Endothelial cell of umbilical vein (primary cell): ENCODE data around the gene TIFAB. TPM values are rescaled to one million over a fixed set of nuclear protein-coding genes. Genes with fewer than 3 reads are reported as not detected.

Experiments
- BruUV-seq: library from RNA; stranded (reverse); fragments of 400-500 nt; replicated peaks from 2 replicates; lab custom pipeline; 2021; lab: Mats Ljungman, UMichigan
- CTCF ChIA-PET: fragments of 300-600, 350-600 bp; sonication (Branson Sonifier 250); formaldehyde crosslinking; loops from one replicate; lab custom pipeline; 2021; ENCODE audit warnings: antibody characterized with exemption, inconsistent platforms; lab: Charles Lee
- POLR2A ChIA-PET: fragments of 300-600, 350-600 bp; sonication (Branson Sonifier 250); formaldehyde crosslinking; loops from one replicate; lab custom pipeline; 2021; ENCODE audit warnings: antibody characterized with exemption, inconsistent platforms; lab: Charles Lee
- DNase-seq: peaks from one replicate; pipeline ENCODE4 v3.0.0-alpha.2; 2011; ENCODE audit warnings: low read depth, low spot score
- FAIRE-seq: peaks from 2 replicates; lab custom pipeline; 2011; peaks lifted over from hg19 to GRCh38; lab: Jason Lieb, UNC
- H2AFZ ChIP-seq: 2 replicates; pipeline ENCODE4 v1.6.0; 2012; ENCODE audit warnings: low read depth, low read length, control low read depth, inconsistent platforms
- H3K27ac ChIP-seq: 2 replicates; pipeline ENCODE4 v1.5.1; 2011; ENCODE audit warnings: low read depth, mild to moderate bottlenecking, control low read depth, low read length, moderate library complexity; ENCODE audit not compliant: insufficient read depth
- H3K27me3 ChIP-seq, 2 experiments: 2 replicates each; pipeline versions ENCODE4 v1.6.0 to v1.6.1; 2011; ENCODE audit warnings: low read length in 2 of 2, mixed read lengths in 1 of 2; ENCODE audit not compliant: control insufficient read depth in 2 of 2, insufficient read depth in 2 of 2
- H3K36me3 ChIP-seq, 2 experiments: 2 replicates in 1 of 2; 3 replicates in 1 of 2; pipeline ENCODE4 v1.5.1; 2011; ENCODE audit warnings: low read length in 2 of 2, mild to moderate bottlenecking in 1 of 2, moderate library complexity in 1 of 2; ENCODE audit not compliant: control insufficient read depth in 2 of 2, insufficient read depth in 2 of 2; ENCODE audit errors: extremely low read depth in 1 of 2
- H3K4me1 ChIP-seq: 3 replicates; pipeline ENCODE4 v1.5.1; 2011; ENCODE audit warnings: mild to moderate bottlenecking, low read length; ENCODE audit not compliant: control insufficient read depth, insufficient read depth; ENCODE audit errors: extremely low read depth
- H3K4me2 ChIP-seq: 2 replicates; pipeline ENCODE4 v1.6.1; 2011; ENCODE audit warnings: low read length, control low read depth, mixed read lengths; ENCODE audit not compliant: insufficient read depth
- H3K4me3 ChIP-seq, 3 experiments: fragments of 200-600 bp in 1 of 3; sonication (generic), shearing (Covaris generic) in 1 of 3; replicated peaks in 1 of 3; 2 replicates each; pipeline ENCODE4 v1.5.1; 2011 to 2016; ENCODE audit warnings: control low read depth in 3 of 3, low read length in 3 of 3, mild to moderate bottlenecking in 2 of 3, inconsistent platforms in 1 of 3, low read depth in 1 of 3, moderate library complexity in 1 of 3; ENCODE audit not compliant: insufficient read depth in 1 of 3
- H3K79me2 ChIP-seq: 2 replicates; pipeline ENCODE4 v1.6.0; 2012; ENCODE audit warnings: low read length, inconsistent platforms; ENCODE audit not compliant: control insufficient read depth, insufficient read depth
- H3K9ac ChIP-seq: replicated peaks from 2 replicates; pipeline ENCODE3; 2011; ENCODE audit warnings: low read length, control low read depth; ENCODE audit not compliant: insufficient read depth; ENCODE audit errors: extremely low read depth
- H3K9me1 ChIP-seq: replicated peaks from 3 replicates; pipeline ENCODE4 v1.6.0; 2011; ENCODE audit warnings: mild to moderate bottlenecking, low read length; ENCODE audit not compliant: control insufficient read depth, insufficient read depth; ENCODE audit errors: extremely low read depth
- H3K9me3 ChIP-seq: replicated peaks from 2 replicates; pipeline ENCODE4 v1.5.1; 2012; ENCODE audit warnings: low read length, inconsistent platforms; ENCODE audit not compliant: control insufficient read depth, insufficient read depth
- H4K20me1 ChIP-seq: replicated peaks from 2 replicates; pipeline ENCODE3; 2011; ENCODE audit warnings: mild to moderate bottlenecking, low read length; ENCODE audit not compliant: control insufficient read depth, insufficient read depth; ENCODE audit errors: extremely low read depth
- EZH2 ChIP-seq: IDR thresholded peaks from 2 replicates; pipeline ENCODE4 v1.6.1; 2012; ENCODE audit warnings: borderline replicate concordance, low read depth, mild to moderate bottlenecking, moderate library complexity, low read length, inconsistent platforms; ENCODE audit not compliant: severe bottlenecking
- FOS ChIP-seq: IDR thresholded peaks from 2 replicates; pipeline ENCODE4 v1.6.1; 2011; ENCODE audit warnings: mild to moderate bottlenecking, low read length, moderate library complexity, borderline replicate concordance; ENCODE audit not compliant: insufficient read depth
- GATA2 ChIP-seq: IDR thresholded peaks from 2 replicates; pipeline ENCODE4 v1.7.0; 2011; ENCODE audit warnings: low read depth, mild to moderate bottlenecking, moderate library complexity, mixed read lengths, low read length; ENCODE audit not compliant: insufficient read length, insufficient read depth
- JUN ChIP-seq: IDR thresholded peaks from 2 replicates; pipeline ENCODE4 v1.6.1; 2011; ENCODE audit warnings: borderline replicate concordance, low read depth; ENCODE audit not compliant: insufficient read length, insufficient read depth
- POLR2A ChIP-seq: IDR thresholded peaks from 2 replicates; pipeline ENCODE4 v1.6.1; 2012; ENCODE audit warnings: low read depth, mild to moderate bottlenecking, control low read depth, low read length
- POLR2AphosphoS5 ChIP-seq: IDR thresholded peaks from 2 replicates; pipeline ENCODE4 v1.6.1; 2012; ENCODE audit warnings: low read depth, mild to moderate bottlenecking, control low read depth, low read length, moderate library complexity; ENCODE audit not compliant: insufficient read depth
- dilution Hi-C: fragments of 300-500 bp; cut with MboI; formaldehyde crosslinking; loops from one replicate; pipeline ENCODE4 v1.15.0; 2019; ENCODE audit warnings: low sequenced_read_pairs; ENCODE audit not compliant: extremely low pct_ligation_motif_present
- intact Hi-C: fragments of 100-400 bp; cut with micrococcal nuclease; formaldehyde crosslinking; loops from one replicate; pipeline ENCODE4 v1.10.0; 2022
- polyA plus RNA-seq, 4 experiments: library from polyadenylated mRNA; depleted of rRNA in 3 of 4; stranded (reverse) in 3 of 4; unstranded in 1 of 4; fragments of >200 nt; gene quantifications; 2 replicates each; pipeline versions ENCODE4 v1.2.1 to v1.2.3, GENCODE V29; 2011 to 2012; ENCODE audit warnings: missing spikeins in 1 of 4
- total RNA-seq: library from RNA; stranded (reverse); gene quantifications from 2 replicates; pipeline ENCODE4 v1.2.3, GENCODE V29; 2021
- TF ChIP-seq, protein P1 (sequence below), 2 donors: IDR thresholded peaks; 1 replicate in 1 of 2; 2 replicates in 1 of 2; pipeline ENCODE4 v1.5.1; 2011; ENCODE audit warnings: low read length in 2 of 2, mild to moderate bottlenecking in 2 of 2, moderate library complexity in 2 of 2, control low read depth in 1 of 2, inconsistent platforms in 1 of 2, low read depth in 1 of 2; ENCODE audit not compliant: insufficient read depth in 1 of 2; ENCODE audit errors: extremely low read depth in 1 of 2
- TF ChIP-seq, protein P2 (sequence below): IDR thresholded peaks from 2 replicates; pipeline ENCODE4 v1.6.1; 2011; ENCODE audit not compliant: insufficient read depth, insufficient read length

TIFAB gene
- total and polyA plus RNA-seq, 2 donors (not counting 3 experiments of a cell fraction or from before 2014, with no cell fraction given), result not detected

DNA sequence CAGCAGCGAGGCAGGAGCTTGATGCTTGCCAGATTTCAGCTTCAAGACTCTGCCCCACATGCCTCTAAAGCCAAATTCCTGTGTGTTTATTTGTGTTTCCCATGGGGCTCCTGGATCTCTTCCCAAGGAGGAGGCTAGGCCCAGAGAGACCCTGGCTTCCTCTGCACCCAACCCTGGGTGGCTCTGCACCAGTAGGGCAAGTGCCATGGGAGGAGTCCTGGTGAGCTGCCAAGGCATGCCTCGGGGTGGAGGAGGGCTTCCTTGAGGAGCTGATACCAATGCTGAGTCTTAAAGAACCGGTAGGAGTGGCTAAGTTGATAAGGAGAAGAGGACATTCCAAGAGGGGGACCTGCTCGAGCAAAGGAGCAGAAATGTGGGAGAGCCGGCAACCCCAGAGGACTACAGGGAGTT is 6.8 kb upstream of the TIFAB start:
- DNase-seq, result no peak
- no TSS peak for BruUV-seq
- Histone ChIP-seq H3K4me3 (no peak overlapping the region), H3K27me3 (peaks cover 16 to 21% of the 10 kb centered on the region in 2 experiments), H2AFZ (no peak overlapping the region), H3K79me2 (no peaks in the 10 kb centered on the region), H3K36me3 (no peaks in the 10 kb centered on the region), H4K20me1 (no peaks in the 10 kb centered on the region), H3K9me1 (no peaks in the 10 kb centered on the region), H3K9me3 (no peaks in the 10 kb centered on the region), H3K4me2 (no peak overlapping the region), H3K27ac (no peak overlapping the region), H3K4me1 (no peaks in the 10 kb centered on the region), H3K9ac (no peak overlapping the region)
- TF ChIP-seq GATA2 (no peak), EZH2 (no peak), POLR2A (no peak), JUN (no peak), POLR2AphosphoS5 (no peak), FOS (no peak)
- TF ChIP-seq, protein P1, sequence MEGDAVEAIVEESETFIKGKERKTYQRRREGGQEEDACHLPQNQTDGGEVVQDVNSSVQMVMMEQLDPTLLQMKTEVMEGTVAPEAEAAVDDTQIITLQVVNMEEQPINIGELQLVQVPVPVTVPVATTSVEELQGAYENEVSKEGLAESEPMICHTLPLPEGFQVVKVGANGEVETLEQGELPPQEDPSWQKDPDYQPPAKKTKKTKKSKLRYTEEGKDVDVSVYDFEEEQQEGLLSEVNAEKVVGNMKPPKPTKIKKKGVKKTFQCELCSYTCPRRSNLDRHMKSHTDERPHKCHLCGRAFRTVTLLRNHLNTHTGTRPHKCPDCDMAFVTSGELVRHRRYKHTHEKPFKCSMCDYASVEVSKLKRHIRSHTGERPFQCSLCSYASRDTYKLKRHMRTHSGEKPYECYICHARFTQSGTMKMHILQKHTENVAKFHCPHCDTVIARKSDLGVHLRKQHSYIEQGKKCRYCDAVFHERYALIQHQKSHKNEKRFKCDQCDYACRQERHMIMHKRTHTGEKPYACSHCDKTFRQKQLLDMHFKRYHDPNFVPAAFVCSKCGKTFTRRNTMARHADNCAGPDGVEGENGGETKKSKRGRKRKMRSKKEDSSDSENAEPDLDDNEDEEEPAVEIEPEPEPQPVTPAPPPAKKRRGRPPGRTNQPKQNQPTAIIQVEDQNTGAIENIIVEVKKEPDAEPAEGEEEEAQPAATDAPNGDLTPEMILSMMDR (IDR thresholded peaks at IDR 0.05; ENCODE audit: extremely low read depth in 1 of 2, insufficient read depth in 1 of 2, low read depth in 1 of 2, low read length in 2 of 2), result no peak
- TF ChIP-seq, protein P2, sequence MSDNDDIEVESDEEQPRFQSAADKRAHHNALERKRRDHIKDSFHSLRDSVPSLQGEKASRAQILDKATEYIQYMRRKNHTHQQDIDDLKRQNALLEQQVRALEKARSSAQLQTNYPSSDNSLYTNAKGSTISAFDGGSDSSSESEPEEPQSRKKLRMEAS, result no peak
- POLR2A ChIA-PET, result no interaction called here
- FAIRE-seq, result no peak
- intact Hi-C loops (no loop called here), dilution Hi-C loops (loop anchor here (25.0 kb wide), 1 partner anchor 103 kb away; no protein-coding TSS in a partner anchor)
- CTCF ChIA-PET, result interaction anchor here (1.0 to 21.5 kb wide), 11 partner anchors 7 to 371 kb away, joined by 3 to 664 read pairs (median 13); partner anchors contain the start of gene DCANP1
